NCI-H1930 (cell line): ENCODE measurements around the gene MAD1L1.
"Not testable (repeated sequence)": the region's sequence is repeated elsewhere in the genome, so short reads cannot be mapped to it uniquely, and the experiment has no call there.

Experiments
- DNase-seq, 2 experiments: peaks; one replicate each; lab custom pipeline; 2025; lab: John Stamatoyannopoulos, UW

Gene MAD1L1

DNA sequence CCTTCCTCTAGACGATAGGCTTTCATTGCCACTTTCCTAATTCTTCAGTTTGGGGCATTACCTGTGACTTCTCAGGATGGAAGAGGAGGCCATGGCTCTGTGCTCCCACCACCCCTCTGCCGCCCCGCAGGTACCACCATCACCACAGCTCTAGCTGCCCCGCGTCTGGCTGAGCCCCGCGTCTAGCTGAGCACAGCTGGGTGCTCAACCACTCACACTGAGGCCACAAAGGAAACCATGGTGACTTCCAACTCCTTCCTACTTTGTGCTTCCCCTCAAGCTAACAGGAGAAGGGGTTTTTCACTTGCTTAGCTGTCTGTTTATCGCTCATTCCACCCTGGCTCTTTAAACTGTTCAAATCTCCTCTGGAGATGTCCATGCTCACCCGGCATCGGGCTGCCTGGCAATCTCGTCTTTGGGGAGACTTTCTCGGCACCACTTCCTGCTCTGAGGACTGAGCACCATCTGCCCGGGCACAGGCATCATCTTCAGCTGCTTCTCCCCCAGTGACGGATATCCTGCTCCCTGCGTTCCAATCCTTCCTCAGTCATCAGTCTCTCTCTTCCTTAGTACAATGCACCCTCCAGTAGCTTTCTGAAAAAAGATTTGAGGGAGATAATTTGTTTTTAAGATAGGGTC is 59.4 kb downstream of the MAD1L1 start:
- DNase-seq = no peak

DNA sequence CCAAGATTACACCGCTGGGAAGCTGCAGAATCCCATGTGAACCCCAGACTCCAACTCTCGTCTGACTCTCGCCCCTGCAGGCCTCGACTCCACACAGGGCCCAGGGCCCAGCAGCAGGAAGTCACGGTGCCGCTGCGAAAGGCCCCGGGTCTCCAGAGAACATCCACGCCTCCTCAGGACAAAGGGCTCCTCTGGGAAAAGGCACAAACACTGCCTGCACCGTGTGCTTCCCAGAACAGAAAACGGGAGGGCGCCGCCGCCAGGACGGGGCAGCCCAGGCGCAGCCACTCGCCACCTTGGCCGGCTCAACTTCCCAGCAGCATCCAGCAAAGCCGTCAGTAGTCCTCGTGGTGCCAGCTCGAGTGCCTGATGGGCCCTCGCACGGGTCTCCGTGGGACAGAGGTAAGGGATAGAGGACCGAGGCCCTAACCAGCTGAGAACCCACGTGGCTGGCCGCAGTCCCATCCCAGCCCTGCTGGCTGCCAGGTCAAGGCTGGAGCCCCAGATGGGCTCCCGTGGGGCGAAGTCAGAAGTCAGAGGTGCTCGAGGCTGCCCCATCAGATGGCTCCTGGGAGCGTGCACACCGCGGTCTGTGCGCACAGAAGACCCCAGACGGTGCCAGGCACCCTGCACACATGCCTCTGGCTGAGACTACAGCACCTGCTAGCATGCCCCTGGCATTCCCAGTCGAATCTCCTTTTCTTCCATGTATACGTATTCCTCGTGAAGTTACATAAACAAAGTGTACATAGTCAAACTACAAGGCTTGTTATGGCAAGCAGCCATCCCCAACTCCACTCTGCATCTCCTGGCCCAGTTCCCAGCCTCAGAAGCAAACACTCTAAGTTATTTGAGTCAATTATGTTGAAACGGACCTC is 60.2 kb downstream of the MAD1L1 start:
- no peak for DNase-seq

DNA sequence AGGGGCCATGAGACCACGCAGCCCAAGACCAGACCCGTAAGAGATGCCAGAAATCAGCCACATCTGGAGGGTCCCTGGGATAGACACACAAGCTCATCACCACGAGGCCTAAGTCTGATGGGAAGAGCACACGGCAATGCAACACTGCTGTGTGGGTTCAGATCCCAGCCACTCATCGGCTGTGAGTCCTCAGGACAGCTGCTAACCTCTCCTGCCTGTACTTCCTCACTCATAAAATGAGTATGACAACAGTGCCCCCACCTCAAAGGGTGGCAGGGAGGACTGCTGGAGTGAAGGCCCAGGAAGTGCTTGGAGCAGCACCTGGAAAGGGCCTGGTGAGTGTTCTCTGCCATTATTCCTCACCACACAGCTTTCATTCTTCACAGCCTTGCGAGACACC is 60.9 kb downstream of the MAD1L1 start:
- no peak for DNase-seq

DNA sequence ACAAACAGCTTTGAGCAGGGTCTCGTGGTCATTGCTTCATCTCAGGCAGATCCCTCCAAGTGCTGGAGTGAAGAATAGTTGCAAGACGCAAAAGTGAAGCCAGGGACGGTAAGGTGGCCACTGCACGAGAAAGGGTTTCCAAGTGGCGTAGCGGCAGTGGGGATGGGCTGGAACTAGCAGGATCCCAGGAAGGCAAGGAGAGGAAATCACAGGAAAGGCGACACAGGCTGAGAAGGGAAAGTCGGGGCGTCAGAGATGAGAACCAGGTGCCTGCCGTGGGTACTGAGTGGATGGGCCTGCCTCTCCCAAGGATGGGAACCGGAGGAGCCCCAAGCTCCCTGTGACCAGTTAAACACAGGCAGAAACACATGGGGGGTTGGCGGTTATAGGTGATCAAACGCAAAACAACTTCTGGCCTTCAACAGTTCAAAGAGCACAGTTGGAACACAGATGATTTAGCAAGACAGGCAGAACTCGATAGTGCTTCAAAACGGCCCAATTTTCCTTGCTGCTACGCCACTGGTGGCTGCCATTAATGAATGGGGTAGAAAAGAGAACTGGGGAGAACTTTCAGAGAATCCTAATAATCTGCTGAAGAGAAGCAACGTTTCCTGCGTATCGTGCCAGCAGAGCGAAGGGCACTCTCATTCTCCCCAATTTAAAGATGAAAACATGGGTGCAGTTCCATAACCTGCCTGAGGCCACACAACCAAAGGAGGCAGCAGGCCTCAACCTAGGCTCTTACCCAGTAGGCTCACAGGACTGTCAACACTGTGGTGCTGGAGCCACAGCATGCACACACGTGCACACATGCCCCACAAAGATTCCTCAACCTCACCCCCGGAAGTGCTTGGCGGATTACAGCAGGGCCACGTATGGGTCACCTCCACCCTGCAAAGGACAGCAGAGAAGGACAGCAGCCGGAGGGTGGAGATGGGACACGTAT is 61.9 kb downstream of the MAD1L1 start:
- DNase-seq = no peak

DNA sequence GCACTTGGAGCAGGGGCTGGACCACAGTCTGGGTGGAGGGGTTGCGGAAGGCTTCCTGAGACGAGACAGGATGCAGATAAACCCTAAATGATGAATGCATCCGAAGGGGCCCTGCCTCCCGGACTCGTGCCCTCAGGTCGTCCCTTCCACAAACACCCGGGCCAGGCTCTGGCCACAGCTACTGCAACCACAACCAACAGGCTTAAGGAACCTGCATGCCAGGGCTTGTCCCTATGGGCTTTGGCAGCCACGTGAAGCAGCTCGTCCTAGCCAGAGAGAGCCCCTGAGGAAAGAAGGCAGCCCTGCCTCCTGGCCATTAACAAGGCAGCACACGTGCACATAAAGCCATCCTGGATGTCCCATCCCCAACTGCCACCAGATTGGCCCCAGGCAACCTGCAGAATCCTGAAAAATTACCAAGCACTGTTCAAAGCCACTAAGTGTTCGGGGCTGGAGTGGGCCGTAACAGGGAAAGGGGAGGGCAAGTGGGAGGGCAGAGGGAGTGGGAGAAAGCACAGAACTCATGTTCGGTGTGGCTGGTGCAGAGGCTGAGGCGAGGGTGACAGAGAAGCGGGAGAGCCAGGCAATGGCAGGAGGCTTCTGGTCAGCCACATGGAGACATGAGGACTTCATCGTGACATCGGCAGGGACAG is 62.7 kb downstream of the MAD1L1 start:
- DNase-seq = no peak

DNA sequence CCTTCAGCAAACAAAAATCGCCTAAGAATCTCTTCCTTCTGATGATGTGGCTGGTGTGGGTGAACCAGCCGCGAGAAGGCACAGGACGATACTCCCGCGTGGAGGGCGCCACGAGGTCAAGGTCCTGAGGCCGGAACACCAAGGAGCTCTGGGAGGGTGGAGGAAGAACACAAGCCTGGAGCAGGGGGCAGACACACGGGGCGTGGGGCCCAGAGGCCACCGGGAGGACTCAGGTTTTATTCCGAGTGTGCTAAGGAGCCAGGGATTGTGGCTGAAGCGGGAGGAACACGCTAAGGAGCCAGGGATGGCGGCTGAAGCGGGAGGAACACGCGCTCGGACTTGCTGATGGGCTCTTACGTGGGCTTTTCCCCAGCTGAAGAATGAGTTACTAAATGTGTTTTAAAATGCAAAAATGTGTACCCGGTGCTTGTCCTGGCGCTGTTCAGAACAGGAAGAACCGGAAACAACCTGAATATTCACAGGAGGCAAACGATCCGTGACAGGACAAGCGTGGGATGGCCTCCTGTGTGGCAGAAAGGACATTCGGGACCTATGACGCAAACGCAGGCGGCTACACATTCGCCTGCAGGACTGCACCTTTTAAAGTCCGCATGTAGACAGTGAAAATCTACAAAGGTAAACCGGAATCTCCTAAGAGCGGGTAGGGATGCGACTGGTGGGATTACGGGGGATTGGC is 64.0 kb downstream of the MAD1L1 start:
- no peak for DNase-seq

DNA sequence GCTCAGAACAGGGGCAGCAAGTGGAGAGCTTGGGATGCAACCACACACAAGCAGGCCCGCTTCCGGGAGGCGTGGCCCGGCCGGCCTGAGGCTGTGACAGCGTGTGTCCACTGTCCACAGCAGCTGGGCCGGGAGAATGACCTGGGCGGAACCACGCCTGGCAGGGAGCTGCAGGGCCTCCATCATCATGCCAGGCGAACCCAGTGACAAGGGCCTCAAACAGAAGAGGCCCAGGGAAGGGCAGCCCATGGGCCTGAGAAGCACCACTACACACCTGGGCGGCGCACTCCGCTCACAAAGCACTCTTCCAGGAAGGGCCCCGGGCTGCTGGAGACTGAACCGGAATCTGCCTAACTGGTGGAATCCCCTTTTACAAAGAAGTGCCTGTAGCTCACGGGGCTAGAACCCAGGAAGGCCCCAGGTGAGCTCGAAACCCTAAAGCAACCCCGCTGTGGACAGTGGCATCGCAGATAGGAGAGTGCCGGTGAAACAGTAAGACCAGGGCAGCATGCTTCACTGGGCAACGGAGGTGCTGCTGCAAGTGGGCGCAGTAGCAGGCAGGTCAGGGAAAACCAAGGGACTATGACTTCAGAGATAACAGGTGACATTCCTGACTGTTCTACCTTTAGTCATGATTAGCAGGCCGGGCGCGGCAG is 66.0 kb downstream of the MAD1L1 start:
- no peak for DNase-seq

DNA sequence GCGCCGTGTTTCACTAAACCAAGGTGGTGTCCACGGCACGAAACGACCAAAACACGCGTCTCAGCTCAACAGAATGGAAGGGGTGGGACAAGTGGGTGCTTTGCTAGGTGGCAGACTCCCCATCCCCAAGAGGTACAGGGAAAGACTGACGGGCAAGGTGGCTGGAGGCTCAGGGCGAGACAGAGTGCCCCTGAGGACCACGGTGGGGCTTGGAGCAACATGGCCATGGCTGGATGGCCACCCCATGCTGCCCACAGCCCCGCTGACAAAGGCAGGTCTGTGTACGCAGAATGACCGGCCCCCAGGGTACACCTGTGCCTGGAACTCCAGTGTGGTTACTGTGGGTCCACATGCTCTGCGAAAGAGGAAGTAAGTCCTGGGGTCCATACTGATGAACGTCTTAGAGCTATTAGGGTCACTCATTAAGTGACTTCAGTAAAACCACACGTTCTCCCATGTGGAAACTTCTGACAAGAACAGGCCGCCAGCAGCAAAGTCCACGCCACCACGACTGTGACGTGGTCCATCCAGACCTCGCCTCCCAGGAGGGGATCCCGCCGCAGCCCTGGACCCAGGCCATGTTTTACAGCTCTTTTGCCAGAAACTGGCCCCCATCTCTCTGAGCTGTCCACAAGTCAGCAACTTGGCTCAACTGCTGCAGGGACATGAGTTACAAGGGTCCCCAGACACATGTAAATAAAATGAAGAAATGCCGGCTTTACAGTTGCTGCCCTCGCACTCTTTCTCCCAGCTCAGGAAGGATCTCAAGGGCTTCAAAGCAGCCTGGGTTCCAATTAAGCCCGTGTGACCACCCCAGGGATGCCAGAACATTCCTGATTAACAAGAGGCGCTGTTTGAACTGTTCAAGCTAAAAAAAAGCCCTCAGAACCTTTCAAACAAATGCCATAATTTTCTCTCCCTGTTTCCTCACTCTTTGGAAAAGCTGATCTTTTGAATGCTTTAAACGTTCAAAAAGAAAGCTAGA is 66.8 kb downstream of the MAD1L1 start:
- no peak for DNase-seq

DNA sequence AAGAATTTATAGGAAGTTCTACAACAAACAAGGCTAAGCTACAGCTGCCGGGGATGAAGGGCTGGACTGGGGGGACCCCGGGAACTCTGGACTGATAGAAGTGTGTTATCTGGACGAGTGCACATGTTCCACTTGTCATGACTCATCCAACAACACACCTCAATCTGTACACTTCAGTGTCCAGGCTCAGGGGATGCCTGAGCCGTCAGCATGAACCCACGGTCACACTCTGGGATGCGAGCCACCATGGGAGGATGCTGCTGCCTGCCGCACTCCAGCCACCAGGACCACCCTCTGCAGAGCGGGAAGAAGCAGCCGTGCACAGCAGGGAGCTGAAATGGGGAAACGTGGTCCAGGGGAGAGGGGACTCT is 67.5 kb downstream of the MAD1L1 start:
- no peak for DNase-seq

DNA sequence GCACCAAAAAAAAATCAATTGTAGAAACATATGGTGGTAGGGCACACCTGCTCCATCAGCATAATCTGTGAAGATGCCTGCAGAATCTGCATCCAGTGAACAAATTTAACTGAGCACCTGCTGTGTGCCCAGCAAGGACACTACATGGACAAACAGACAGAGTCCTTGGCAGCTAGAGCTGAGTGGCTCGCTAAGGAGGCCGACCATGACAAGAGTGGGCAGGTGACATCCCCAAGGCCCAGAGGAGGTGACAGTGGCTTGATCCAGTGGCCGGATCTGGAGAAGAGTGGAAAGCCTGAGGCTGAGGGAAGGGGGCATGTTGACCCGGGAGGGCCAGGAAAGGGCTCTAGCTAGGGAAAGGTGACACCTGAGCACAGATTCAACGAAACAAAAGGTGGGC is 68.1 kb downstream of the MAD1L1 start:
- no peak for DNase-seq

DNA sequence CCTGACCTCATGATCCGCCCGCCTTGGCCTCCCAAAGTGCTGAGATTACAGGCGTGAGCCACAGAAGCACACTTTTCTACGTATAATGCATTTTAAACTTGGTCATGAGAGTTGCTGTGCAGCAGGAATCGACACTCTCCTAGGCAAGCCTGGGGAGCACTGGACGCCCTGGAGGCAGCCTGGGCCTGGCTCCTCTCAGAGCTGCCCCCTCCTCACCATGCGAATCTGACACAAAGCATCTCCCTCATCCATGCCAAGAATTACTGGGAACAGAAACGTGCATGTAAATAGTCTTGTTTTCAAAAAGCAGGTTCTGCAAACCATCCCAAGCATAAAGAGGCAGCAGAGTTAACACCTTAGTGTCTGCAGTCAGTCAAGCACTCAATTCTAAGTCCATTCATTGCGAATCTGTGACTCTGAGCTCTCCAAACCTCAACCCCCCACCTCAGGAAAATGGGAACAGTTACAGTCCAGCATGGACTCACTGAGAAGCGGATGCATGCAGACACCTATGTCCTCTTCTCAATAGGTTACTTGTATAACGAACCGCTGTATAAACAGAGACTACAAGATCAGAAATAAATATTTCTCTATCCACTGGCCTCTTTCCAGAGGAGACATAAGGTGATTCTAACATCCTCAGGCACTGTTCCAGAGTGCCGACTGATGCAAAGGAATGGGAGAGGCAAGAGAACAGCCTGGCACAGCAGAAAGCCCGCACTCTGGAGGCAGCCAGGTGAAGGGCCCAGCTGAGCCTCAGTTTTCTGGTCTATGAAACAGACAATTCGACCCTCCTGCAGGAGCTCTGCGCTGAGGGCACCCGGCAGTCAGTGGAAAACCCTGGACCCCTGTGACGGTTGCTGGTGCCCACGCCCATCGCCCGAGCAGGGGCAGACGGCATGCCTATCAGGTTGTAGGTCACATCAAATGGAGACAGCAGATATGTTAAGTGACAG is 68.9 kb downstream of the MAD1L1 start:
- no peak for DNase-seq

DNA sequence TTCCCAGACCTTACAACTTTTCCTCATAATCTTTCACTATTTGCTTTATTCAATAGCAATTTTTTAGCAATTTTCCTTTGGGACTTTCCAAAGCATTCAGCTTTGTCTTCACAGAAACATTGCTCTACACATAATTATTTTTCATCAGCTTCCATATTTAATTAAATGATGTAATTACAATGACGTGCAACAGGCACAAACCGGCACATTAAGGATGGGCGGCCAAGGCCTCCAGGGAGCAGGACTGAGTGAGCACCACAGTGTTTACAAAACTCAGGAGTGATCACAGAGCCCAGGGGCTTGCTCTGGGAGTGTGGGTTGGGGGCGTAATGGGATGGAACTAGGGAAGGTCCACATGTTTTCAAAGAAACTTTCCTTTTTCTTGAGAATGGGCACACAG is 69.8 kb downstream of the MAD1L1 start:
- DNase-seq = peak in 1 of 2 experiments; percentile 49

DNA sequence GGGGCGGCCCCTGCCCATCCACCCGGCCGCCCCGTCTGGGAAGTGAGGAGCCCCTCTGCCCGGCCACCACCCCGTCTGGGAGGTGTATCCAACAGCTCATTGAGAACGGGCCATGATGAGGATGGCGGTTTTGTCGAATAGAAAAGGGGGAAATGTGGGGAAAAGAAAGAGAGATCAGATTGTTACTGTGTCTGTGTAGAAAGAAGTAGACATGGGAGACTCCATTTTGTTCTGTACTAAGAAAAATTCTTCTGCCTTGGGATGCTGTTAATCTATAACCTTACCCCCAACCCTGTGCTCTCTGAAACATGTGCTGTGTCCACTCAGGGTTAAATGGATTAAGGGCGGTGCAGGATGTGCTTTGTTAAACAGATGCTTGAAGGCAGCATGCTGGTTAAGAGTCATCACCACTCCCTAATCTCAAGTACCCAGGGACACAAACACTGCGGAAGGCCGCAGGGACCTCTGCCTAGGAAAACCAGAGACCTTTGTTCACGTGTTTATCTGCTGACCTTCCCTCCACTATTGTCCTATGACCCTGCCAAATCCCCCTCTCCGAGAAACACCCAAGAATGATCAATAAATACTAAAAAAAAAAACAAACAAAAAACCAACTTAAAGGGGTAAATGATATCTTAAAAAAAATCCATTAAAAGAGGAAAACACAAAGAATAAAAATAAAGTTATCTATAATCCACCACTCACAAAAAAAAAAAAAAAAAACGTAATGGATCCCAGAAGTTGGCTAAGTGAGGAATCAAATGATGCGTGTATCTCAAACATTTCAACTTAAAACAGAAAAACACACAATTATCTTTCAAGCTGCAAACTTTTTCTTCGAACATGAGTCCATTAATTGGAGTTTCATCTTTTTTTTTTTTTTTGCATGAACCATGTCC is 70.5 kb downstream of the MAD1L1 start:
- DNase-seq = not testable (repeated sequence)

DNA sequence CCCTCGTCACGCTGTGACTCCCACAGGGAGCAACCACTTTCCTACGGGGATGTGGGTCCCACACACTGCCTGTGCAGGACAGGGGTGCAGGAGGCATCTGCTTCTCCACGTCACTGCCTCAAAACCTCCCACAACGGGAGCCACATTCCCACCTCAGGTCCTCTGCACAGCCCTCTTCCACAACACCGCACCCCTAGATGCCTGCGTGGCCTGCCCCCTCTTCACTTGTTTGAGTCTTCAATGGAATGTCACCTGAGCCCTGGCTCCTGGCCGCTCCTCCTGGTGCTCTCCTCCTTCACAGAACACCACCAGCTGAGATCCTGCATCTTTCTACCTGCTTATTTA is 73.6 kb downstream of the MAD1L1 start:
- no peak for DNase-seq

DNA sequence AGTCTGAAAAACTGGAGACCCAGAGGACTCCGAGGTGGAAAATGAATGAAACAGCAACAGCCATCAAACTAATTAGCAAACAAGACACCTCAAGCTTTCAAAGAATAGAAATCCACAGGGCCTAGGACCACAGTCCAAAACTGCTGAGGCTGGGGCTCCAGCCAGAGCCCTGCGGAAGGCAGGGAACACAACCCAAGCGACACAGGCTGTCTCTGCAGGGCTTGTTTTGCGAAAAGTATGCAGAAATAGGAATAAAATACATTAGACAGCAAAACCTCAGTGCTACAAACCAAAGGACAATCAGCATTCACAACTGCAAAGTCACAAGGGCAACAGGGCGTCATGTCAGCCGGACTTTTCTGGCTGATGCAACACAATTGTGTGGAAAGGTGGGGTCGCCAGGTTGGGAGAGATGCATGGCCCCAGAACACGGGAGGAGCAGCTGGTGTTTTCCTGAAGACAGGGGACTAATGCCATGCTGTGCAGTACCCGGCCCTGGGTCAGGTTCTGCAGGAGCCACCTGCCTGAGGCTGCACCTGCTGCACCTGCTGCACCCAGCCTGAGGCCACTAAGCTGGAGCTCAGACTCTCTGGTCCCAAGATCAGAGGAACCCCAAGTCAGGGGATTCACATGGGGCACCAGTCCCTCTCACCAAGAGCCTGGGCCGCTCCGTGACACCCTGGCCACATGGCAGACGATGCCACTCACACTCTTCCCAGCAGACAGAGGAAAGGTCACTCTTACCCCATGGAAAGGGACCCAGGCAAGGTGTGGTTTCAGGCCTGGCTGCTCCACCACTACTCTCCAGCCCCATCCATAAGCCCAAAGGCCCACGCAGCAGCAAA is 74.2 kb downstream of the MAD1L1 start:
- no peak for DNase-seq

DNA sequence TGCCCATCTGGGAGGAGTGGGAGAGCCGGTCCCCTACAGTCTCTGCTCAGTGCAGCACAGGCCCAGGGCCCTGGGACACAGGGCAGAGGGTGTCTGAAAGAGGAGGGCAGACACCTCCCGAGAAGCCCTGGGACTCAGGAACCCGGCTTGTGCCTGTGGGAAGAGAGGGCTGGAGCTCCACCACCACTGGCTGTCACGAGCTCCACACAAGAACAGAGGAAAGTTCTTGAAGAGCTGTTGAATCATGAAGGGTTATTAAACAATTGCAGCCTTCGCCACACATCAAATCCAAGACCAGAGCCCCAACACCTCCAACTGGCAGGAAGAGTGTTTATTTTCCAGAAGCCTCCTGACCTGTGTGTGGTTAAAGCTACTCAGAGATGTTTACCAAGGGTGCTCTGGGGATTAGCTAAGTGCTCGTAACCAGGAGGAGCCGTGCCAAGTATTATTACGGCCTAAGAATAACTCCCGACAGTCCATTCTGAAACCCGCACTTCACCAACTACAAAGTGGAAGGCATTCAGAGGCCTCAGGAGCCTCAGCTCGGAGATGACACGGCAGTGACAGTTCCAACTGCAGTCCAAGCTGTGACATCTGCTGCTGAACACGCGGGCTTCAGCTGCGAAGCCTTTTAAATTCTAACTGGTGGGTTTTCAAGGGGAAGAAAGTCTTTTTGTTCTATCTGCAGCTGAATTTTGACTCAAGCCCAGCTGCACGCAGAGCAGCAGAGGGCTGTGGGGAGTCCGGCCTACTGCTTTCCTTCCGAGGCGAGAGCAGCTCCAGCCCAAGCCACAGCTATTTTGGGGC is 75.1 kb downstream of the MAD1L1 start:
- peak; percentile 28 to 72 for DNase-seq
